Measurements from ENCODE around the gene MYBPC1. TPM values are rescaled to one million over a fixed set of nuclear protein-coding genes. Genes with fewer than 3 reads are reported as not detected.

The MYBPC1 gene
- total RNA-seq, 6 donors from 2014 or later = 6.3 TPM; not detected in 5

- H3K9me3 ChIP-seq = no peaks in the 10 kb centered on the region
- H3K27ac ChIP-seq = no peak overlapping the region
- WGBS, 2 donors = 73 to 76% methylated on average over 1 of the region's 1 CpG
- no peak for DNase-seq
- ATAC-seq (ENCODE audit: low FRiP score in 2 of 2) = no peak
- peaks cover 0 to 8% (median 2%) of the 10 kb centered on the region in 4 donors for H3K4me1 ChIP-seq
- H3K4me3 ChIP-seq = no peak overlapping the region
- H3K36me3 ChIP-seq = no peaks in the 10 kb centered on the region
- TF ChIP-seq POLR2A (IDR thresholded peaks at IDR 0.05) (no peak), POLR2AphosphoS5 (IDR thresholded peaks at IDR 0.05) (no peak), EP300 (IDR thresholded peaks at IDR 0.05) (no peak), CTCF (IDR thresholded peaks at IDR 0.05) (no peak)
- H3K27me3 ChIP-seq = no peaks in the 10 kb centered on the region
Observed at GRCh38 chr12:101604132-101604531, 9.4 kb downstream of the MYBPC1 start.

GRCh38 chr12:101607894-101608293 is 13.1 kb downstream of the MYBPC1 start:
- 70 to 79% methylated on average over 2 of the region's 2 CpGs for WGBS, 2 donors
- ATAC-seq (ENCODE audit: low FRiP score in 2 of 2) (no peak), DNase-seq (no peak)
- peaks cover 0 to 11% (median 3%) of the 10 kb centered on the region in 4 donors for H3K4me1 ChIP-seq
- H3K27me3 ChIP-seq = no peaks in the 10 kb centered on the region
- H3K4me3 ChIP-seq = no peak overlapping the region
- H3K27ac ChIP-seq = peak overlapping the region in 2 of 4 donors; percentile 24 to 63
- no peaks in the 10 kb centered on the region for H3K9me3 ChIP-seq
- TF ChIP-seq POLR2A (IDR thresholded peaks at IDR 0.05) = no peak
- no peak for TF ChIP-seq CTCF (IDR thresholded peaks at IDR 0.05)
- no peak for TF ChIP-seq EP300 (IDR thresholded peaks at IDR 0.05)
- TF ChIP-seq POLR2AphosphoS5 (IDR thresholded peaks at IDR 0.05) = no peak
- H3K36me3 ChIP-seq = no peaks in the 10 kb centered on the region

- no peak overlapping the region for H3K4me3 ChIP-seq
- DNase-seq = peak in 1 of 2 donors; percentile 67
- TF ChIP-seq POLR2A (IDR thresholded peaks at IDR 0.05) (no peak), EP300 (IDR thresholded peaks at IDR 0.05) (peak in 1 of 4 donors; percentile 87), POLR2AphosphoS5 (IDR thresholded peaks at IDR 0.05) (peak in 1 of 2 donors; percentile 39)
- peak; percentile 43 to 62 for ATAC-seq (ENCODE audit: low FRiP score in 2 of 2)
- H3K36me3 ChIP-seq = no peaks in the 10 kb centered on the region
- WGBS, 2 donors = 60 to 64% methylated on average over 10 of the region's 10 CpGs
- H3K27me3 ChIP-seq = no peaks in the 10 kb centered on the region
- peak overlapping the region in 2 of 4 donors; percentile 24 to 63 for H3K27ac ChIP-seq
- no peaks in the 10 kb centered on the region for H3K9me3 ChIP-seq
- peaks cover 0 to 11% (median 3%) of the 10 kb centered on the region in 4 donors for H3K4me1 ChIP-seq
Observed at GRCh38 chr12:101608301-101609133, 13.7 kb downstream of the MYBPC1 start.

GRCh38 chr12:101609198-101609597 is 14.4 kb downstream of the MYBPC1 start:
- H3K27me3 ChIP-seq = no peaks in the 10 kb centered on the region
- peak overlapping the region in 2 of 4 donors; percentile 24 to 63 for H3K27ac ChIP-seq
- ATAC-seq (ENCODE audit: low FRiP score in 2 of 2) (no peak), DNase-seq (no peak)
- peaks cover 0 to 11% (median 4%) of the 10 kb centered on the region in 4 donors for H3K4me1 ChIP-seq
- H3K9me3 ChIP-seq = no peaks in the 10 kb centered on the region
- TF ChIP-seq EP300 (IDR thresholded peaks at IDR 0.05) = no peak
- no peak for TF ChIP-seq CTCF (IDR thresholded peaks at IDR 0.05)
- no peak for TF ChIP-seq POLR2AphosphoS5 (IDR thresholded peaks at IDR 0.05)
- TF ChIP-seq POLR2A (IDR thresholded peaks at IDR 0.05) = no peak
- H3K36me3 ChIP-seq = no peaks in the 10 kb centered on the region
- no peak overlapping the region for H3K4me3 ChIP-seq
- 89 to 91% methylated on average over 4 of the region's 4 CpGs for WGBS, 2 donors

GRCh38 chr12:101612160-101612916 is 17.6 kb downstream of the MYBPC1 start:
- no peak overlapping the region for H3K27ac ChIP-seq
- H3K9me3 ChIP-seq = no peaks in the 10 kb centered on the region
- DNase-seq (no peak), ATAC-seq (ENCODE audit: low FRiP score in 2 of 2) (no peak)
- H3K27me3 ChIP-seq = no peaks in the 10 kb centered on the region
- no peak overlapping the region for H3K4me3 ChIP-seq
- TF ChIP-seq EP300 (IDR thresholded peaks at IDR 0.05) (no peak), POLR2A (IDR thresholded peaks at IDR 0.05) (no peak), CTCF (IDR thresholded peaks at IDR 0.05) (no peak), POLR2AphosphoS5 (IDR thresholded peaks at IDR 0.05) (no peak)
- 75 to 92% methylated on average over 7 of the region's 7 CpGs for WGBS, 2 donors
- no peaks in the 10 kb centered on the region for H3K36me3 ChIP-seq
- peaks cover 26 to 36% (median 29%) of the 10 kb centered on the region in 4 donors for H3K4me1 ChIP-seq

Measured in upper lobe of left lung (tissue), 6 donors.